Natural killer cell (primary cell): ENCODE results near the gene PDXK. TPM values are rescaled to one million over a fixed set of nuclear protein-coding genes. Genes with fewer than 3 reads are reported as not detected.

ENCODE experiments used
- ATAC-seq, 3 donors: fragments of 150-1000 bp in 2 of 3; fragments of 200-7000 bp in 1 of 3; cut with Tn5 transposase; 1 replicate in 1 of 3; 2 replicates in 2 of 3; pipeline ENCODE4 v1.10.0; 2021; ENCODE audit warnings: mild to moderate bottlenecking in 2 of 3, moderate library complexity in 2 of 3
- DNase-seq, 2 donors: peaks; one replicate each; pipeline versions ENCODE4 v3.0.0 to v3.0.0-alpha.2; 2013 to 2021; ENCODE audit warnings: mixed read lengths in 1 of 2
- H3K27ac ChIP-seq: one replicate; pipeline ENCODE4 v1.5.1; 2013; ENCODE audit warnings: mild to moderate bottlenecking, low read length
- H3K27me3 ChIP-seq: one replicate; pipeline ENCODE4 v1.6.1; 2013; ENCODE audit warnings: low read length; ENCODE audit not compliant: control insufficient read depth, insufficient read depth
- H3K36me3 ChIP-seq: one replicate; pipeline ENCODE4 v1.6.1; 2013; ENCODE audit warnings: low read length; ENCODE audit not compliant: control insufficient read depth, insufficient read depth
- H3K4me1 ChIP-seq: one replicate; pipeline ENCODE4 v1.6.1; 2013; ENCODE audit warnings: low read length; ENCODE audit not compliant: control insufficient read depth, insufficient read depth
- H3K4me3 ChIP-seq: one replicate; pipeline ENCODE4 v1.5.1; 2013; ENCODE audit warnings: low read length
- H3K9me3 ChIP-seq: one replicate; pipeline ENCODE4 v1.6.1; 2013; ENCODE audit warnings: low read length; ENCODE audit not compliant: control insufficient read depth, insufficient read depth
- H3K27ac Mint-ChIP-seq, 2 donors: one replicate each; pipeline ENCODE4 v1.8.0; 2022; ENCODE audit warnings: mild to moderate bottlenecking in 2 of 2, mixed read lengths in 2 of 2, moderate library complexity in 1 of 2
- H3K27me3 Mint-ChIP-seq, 2 donors: one replicate each; pipeline ENCODE4 v1.8.0; 2022; ENCODE audit warnings: low read depth in 2 of 2, mixed read lengths in 2 of 2
- H3K36me3 Mint-ChIP-seq: one replicate; pipeline ENCODE4 v1.8.0; 2022; ENCODE audit warnings: mixed read lengths
- H3K4me1 Mint-ChIP-seq, 2 donors: one replicate each; pipeline ENCODE4 v1.8.0; 2022; ENCODE audit warnings: mixed read lengths in 2 of 2
- H3K4me3 Mint-ChIP-seq: one replicate; pipeline ENCODE4 v1.8.0; 2022; ENCODE audit warnings: mild to moderate bottlenecking, moderate library complexity, mixed read lengths
- H3K9me3 Mint-ChIP-seq, 2 donors: one replicate each; pipeline ENCODE4 v1.8.0; 2022; ENCODE audit warnings: mixed read lengths in 2 of 2
- WGBS: methylation state at CpG from one replicate; pipeline ENCODE4 v1.1.7; 2013; ENCODE audit warnings: missing lambda C conversion rate; ENCODE audit not compliant: insufficient coverage; 5-methylcytosine and 5-hydroxymethylcytosine counted together
- intact Hi-C: fragments of 100-400 bp; cut with micrococcal nuclease; formaldehyde crosslinking; loops from one replicate; pipeline ENCODE4 v1.14.2; 2022
- total RNA-seq, 4 donors: library from RNA; stranded (reverse); fragments of 120-200 nt in 1 of 4; gene quantifications; one replicate each; pipeline versions ENCODE4 v1.2.3 to v1.2.4, GENCODE V29; 2013 to 2022
- TF ChIP-seq, protein P1 (sequence below): fragments of 200-600 bp; IDR thresholded peaks from one replicate; pipeline ENCODE4 v1.8.0; 2022; ENCODE audit warnings: antibody characterized with exemption

The PDXK gene
- total RNA-seq, 3 donors from 2014 or later (not counting 1 experiment from before 2014, with no cell fraction given) = 73.8 to 77.0 (median 74.6) TPM

DNA sequence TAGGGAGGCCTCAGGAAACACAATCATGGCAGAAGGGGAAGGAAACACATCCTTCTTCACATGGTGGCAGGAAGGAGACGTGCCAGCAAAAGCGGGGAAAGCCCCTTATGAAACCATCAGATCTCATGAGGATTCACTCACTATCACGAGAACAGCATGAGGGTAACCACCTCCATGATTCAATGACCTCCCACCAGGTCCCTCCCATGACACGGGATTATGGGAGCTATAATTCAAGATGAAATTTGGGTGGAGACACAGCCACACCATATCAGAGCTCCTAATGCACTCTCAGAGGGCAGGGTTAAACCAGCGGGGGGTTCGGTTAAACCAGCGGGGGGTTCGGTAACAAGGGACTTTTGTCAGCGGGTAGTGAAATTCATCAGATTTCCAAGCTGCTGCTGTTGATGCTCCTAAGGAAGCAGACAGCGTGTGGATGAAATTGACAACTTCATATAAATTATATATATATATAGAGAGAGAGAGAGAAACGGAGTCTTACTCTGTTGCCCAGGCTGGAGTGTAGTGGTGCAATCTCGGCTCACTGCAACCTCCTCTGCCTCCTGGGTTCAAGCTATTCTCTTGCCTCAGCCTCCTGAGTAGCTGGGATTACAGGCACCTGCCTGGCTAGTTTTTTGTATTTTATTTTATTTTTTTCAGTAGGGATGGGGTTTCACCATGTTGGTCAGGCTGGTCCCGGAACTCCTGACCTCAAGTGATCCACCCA lies 52.9 kb downstream of the PDXK start:
- DNase-seq (no peak), ATAC-seq (no peak)
- intact Hi-C loops = no loop called here
- no peaks in the 10 kb centered on the region for H3K9me3 ChIP-seq
- H3K27me3 ChIP-seq = no peaks in the 10 kb centered on the region
- Mint-ChIP-seq H3K27ac (no peak overlapping the region), H3K9me3 (no peaks in the 10 kb centered on the region), H3K4me3 (no peak overlapping the region), H3K27me3 (no peaks in the 10 kb centered on the region), H3K36me3 (no peaks in the 10 kb centered on the region), H3K4me1 (peaks cover 20 to 30% of the 10 kb centered on the region in 2 donors)
- TF ChIP-seq, protein P1, sequence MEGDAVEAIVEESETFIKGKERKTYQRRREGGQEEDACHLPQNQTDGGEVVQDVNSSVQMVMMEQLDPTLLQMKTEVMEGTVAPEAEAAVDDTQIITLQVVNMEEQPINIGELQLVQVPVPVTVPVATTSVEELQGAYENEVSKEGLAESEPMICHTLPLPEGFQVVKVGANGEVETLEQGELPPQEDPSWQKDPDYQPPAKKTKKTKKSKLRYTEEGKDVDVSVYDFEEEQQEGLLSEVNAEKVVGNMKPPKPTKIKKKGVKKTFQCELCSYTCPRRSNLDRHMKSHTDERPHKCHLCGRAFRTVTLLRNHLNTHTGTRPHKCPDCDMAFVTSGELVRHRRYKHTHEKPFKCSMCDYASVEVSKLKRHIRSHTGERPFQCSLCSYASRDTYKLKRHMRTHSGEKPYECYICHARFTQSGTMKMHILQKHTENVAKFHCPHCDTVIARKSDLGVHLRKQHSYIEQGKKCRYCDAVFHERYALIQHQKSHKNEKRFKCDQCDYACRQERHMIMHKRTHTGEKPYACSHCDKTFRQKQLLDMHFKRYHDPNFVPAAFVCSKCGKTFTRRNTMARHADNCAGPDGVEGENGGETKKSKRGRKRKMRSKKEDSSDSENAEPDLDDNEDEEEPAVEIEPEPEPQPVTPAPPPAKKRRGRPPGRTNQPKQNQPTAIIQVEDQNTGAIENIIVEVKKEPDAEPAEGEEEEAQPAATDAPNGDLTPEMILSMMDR = no peak
- 88% methylated on average over 9 of the region's 13 CpGs for WGBS
- H3K27ac ChIP-seq = no peak overlapping the region
- H3K4me3 ChIP-seq = no peak overlapping the region
- peaks cover 16% of the 10 kb centered on the region for H3K4me1 ChIP-seq
- H3K36me3 ChIP-seq = peaks cover 10% of the 10 kb centered on the region

DNA sequence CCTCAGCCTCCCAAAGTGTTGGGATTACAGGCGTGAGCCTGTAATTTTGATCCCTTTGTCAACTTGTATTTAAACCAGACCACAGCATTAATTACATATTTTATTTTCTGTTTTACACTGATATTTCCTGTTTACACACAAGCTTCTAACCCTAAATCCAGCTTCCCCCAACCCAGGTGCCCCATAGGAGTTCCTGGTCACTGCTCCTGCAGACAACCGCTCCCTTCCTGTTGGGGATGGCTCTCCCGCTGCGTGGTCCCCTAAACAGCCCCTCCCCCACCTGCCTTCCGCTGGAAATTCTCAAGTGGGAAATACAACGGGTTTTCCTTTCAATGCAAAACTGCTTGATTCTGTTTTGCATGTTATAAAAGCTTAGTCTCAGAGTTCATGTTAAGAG lies 53.5 kb downstream of the PDXK start:
- WGBS = 87% methylated on average over 6 of the region's 6 CpGs
- ATAC-seq (no peak), DNase-seq (no peak)
- Mint-ChIP-seq H3K27me3 (no peaks in the 10 kb centered on the region), H3K9me3 (no peaks in the 10 kb centered on the region), H3K4me3 (no peak overlapping the region), H3K27ac (no peak overlapping the region), H3K36me3 (no peaks in the 10 kb centered on the region), H3K4me1 (peaks cover 20 to 30% of the 10 kb centered on the region in 2 donors)
- no peaks in the 10 kb centered on the region for H3K27me3 ChIP-seq
- intact Hi-C loops = no loop called here
- TF ChIP-seq, protein P1 = no peak
- peaks cover 10% of the 10 kb centered on the region for H3K36me3 ChIP-seq
- no peak overlapping the region for H3K4me3 ChIP-seq
- H3K27ac ChIP-seq = no peak overlapping the region
- H3K9me3 ChIP-seq = no peaks in the 10 kb centered on the region
- H3K4me1 ChIP-seq = peaks cover 16% of the 10 kb centered on the region

DNA sequence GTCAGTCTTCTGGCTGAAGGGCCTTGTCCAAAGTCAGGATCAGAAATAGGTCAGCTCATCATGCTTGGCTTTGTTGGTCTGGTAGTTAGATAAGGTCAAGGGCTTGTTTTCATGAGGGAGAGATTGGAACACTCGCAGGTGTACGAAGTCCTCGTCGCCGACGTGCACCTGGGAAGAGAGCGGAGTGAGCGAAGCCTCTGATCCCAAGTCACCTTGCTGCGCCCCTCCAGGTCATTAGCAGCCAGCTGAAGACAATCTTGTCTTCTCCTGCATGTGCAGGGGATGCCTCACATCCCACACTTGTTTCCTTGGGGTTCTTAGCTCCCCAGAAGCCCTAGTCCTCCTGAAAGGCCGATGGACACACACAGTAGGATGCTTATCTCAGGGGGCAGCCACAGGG lies 55.2 kb downstream of the PDXK start:
- intact Hi-C loops = no loop called here
- H3K27me3 ChIP-seq = no peaks in the 10 kb centered on the region
- peak overlapping the region; percentile 89 for H3K4me3 Mint-ChIP-seq
- no peak overlapping the region for H3K27ac ChIP-seq
- peaks cover 23% of the 10 kb centered on the region for H3K4me1 ChIP-seq
- H3K36me3 ChIP-seq = peaks cover 10% of the 10 kb centered on the region
- H3K9me3 ChIP-seq = no peaks in the 10 kb centered on the region
- no peaks in the 10 kb centered on the region for H3K9me3 Mint-ChIP-seq
- DNase-seq = no peak
- H3K4me3 ChIP-seq = no peak overlapping the region
- no peaks in the 10 kb centered on the region for H3K36me3 Mint-ChIP-seq
- WGBS = 99% methylated on average over 10 of the region's 10 CpGs
- no peak for ATAC-seq
- H3K4me1 Mint-ChIP-seq = peaks cover 30 to 40% of the 10 kb centered on the region in 2 donors
- TF ChIP-seq, protein P1 = no peak
- H3K27ac Mint-ChIP-seq = no peak overlapping the region
- H3K27me3 Mint-ChIP-seq = no peaks in the 10 kb centered on the region

DNA sequence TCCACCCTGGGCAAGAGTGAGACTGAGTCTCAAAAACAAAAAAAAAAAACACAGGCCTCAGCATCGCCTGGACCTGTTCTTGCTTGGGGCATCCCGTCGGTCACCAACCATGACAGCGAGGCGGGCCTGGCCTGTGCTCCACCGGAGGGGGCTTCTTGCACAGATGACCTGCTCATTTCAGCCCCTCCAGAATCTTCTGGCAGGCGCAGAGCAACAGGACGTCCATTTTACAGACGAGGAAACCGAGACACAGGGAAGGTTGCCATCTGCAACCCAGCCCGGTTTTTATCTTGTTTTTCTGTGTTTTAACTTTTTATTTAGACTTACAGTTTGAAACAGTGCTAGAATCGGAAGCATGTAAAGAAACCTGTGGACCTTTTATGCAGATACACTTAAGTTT lies 56.3 kb downstream of the PDXK start:
- ATAC-seq = no peak
- H3K4me3 Mint-ChIP-seq = peak overlapping the region; percentile 89
- H3K36me3 Mint-ChIP-seq = no peaks in the 10 kb centered on the region
- Histone ChIP-seq H3K27ac (no peak overlapping the region), H3K36me3 (peaks cover 10% of the 10 kb centered on the region), H3K4me3 (peak overlapping the region; percentile 52), H3K9me3 (no peaks in the 10 kb centered on the region), H3K4me1 (peaks cover 23% of the 10 kb centered on the region), H3K27me3 (no peaks in the 10 kb centered on the region)
- peak overlapping the region; percentile 53 to 82 for H3K27ac Mint-ChIP-seq
- TF ChIP-seq, protein P1 = no peak
- intact Hi-C loops = no loop called here
- H3K9me3 Mint-ChIP-seq = no peaks in the 10 kb centered on the region
- no peak for DNase-seq
- H3K27me3 Mint-ChIP-seq = no peaks in the 10 kb centered on the region
- H3K4me1 Mint-ChIP-seq = peaks cover 30 to 43% of the 10 kb centered on the region in 2 donors
- 91% methylated on average over 12 of the region's 12 CpGs for WGBS
